Activated T-cell treated with anti-CD3 and anti-CD28 coated beads, Interleukin-2, amount 50 U/mL, for 48 hours (primary cell): ENCODE data around the gene RAP1A.
"Not testable (repeated sequence)": the region's sequence is repeated elsewhere in the genome, so short reads cannot be mapped to it uniquely, and the experiment has no call there.

ENCODE experiments used
- DNase-seq, 2 experiments: peaks; one replicate each; pipeline ENCODE4 v3.0.0-alpha.2; 2020

The RAP1A gene

DNA sequence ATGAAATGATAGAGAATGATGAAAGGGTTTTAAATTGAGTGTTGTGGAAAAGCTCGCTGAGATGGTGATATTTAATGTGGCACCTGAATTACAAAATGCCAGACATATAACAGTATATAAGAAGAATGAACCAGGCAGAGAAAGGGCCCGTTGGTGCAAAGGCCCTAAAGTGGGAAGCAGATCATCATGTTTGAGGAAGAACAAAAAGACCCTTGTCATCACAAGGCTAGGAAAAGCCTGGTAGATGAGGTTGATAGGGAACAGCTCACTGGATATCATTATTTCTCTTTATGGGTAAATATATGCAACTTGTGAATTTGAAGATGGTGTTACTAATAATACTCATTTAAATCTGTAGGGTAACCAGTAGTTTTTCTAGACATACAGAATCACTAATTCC is 11.0 kb downstream of the RAP1A start:
- no peak for DNase-seq

DNA sequence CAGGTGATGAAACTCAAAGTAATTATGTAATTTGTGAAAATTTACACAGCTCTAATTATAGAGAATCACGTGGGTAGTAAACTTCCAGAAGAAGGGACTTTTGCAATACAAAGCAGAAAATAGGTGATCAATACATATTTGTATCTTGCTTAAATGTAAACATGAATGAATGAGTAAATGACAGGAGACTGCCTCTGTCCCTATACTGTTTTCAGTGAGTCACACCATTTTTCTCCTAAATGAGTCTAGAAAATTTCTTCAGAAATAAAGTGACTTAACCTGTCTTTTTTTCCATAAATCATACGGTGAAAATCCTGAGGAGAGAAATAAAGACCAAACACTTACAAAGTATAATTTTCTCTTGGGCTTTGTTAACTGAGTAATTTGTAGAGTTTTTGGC is 11.9 kb downstream of the RAP1A start:
- no peak for DNase-seq

- DNase-seq = not testable (repeated sequence)
Measured at GRCh38 chr1:111632771-111633170, 13.2 kb downstream of the RAP1A start.

DNA sequence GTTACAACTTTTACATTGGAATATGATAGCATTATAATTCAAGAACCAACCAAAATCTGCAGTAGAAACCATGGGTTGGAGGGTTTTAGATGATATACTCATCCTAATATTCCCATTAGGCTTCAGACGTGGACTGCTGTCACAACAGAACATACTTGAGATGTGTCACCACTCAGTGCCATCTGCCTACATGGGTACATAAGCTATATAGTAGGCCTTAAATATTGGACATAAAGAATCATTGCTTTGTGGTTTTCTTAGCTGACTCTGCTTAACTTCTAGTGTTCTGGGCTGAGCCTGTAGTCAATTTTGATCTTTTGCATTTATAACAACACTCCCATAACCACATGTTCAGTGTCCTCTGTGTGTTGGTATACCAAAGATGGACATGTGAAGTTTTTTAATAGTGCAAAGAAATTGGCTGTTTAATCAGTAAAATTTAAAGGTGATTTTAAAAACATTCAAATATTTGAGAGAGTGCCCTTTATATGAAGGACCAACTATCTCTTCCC is 14.2 kb downstream of the RAP1A start:
- DNase-seq = no peak

DNA sequence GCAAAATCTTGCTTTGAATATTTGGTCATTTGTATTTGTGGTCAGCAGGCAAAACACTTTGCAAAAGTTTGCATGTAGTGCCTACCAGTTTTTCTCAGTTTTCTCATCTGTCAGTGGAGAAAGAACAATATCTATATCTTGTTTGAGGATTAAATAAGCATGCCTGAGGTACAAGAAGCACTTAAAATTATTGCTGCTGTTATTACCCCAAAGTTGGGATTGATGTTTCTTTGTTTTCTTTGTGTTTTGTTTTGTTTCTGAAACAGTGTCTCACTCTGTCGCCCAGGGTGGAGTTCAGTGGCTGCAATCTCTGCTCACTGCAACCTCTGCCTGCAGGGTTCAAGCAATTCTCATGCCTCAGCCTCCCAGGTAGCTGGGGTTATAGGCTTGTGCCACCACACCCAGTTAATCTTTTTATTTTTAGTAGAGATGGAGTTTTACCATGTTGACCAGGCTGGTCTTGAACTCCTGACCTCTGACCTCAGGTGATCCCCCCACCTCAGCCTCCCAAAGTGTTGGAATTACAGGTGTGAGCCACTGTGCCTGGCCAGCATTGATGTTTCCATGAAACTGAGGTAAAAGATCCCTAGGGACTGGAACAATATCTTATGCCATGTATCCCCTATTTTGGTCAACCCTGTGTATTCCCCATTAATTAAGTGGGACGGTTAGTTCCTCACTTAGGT is 15.9 kb downstream of the RAP1A start:
- no peak for DNase-seq

DNA sequence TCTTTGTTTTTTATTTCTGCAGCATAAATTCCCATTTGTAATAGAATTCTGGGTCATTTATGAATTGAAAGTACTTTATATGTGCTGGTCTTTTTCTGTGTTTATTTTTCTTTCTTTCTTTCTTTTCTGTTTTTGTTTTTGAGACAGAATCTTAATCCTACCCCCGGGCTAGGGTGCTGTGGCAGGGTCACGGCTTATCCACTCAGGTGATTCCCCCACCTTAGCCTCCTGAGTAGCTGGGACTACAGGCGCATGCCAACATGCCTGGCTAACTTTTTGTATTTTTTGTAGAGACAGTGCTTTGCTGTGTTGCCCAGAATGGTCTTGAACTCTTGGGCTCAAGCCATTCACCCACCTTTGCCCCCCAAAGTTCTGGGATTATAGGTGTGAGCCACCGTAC is 18.7 kb downstream of the RAP1A start:
- no peak for DNase-seq

DNA sequence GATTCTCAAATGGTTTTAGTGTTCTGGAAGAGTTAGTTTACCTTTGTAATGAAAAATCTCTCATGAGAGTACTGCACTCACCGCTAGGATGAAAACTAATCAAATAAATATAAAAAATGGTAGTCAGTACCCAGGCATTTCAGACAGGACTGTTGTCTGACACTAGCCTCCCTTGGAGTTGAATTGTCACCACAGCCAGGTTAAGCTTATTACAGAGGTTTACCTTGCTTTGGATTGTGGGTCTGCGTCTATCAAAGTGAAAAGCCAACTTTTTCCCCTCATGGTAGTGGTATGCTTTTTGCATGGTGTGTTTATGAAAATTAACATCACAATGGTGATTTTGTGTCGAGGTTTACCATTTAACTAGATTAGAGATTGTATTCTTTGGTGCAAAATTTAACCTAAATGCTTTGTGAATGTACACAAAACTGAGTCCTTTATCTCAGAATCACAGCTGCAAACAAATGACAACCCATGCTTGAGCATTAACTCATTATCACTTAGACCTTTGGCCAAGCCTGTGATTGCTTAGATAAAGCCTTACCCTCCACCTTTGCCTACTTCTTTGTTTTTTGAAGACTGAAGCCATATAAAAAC is 20.1 kb downstream of the RAP1A start:
- no peak for DNase-seq

GRCh38 chr1:111643097-111643496 is 23.5 kb downstream of the RAP1A start:
- no peak for DNase-seq

GRCh38 chr1:111643696-111644095 is 24.1 kb downstream of the RAP1A start:
- no peak for DNase-seq

DNA sequence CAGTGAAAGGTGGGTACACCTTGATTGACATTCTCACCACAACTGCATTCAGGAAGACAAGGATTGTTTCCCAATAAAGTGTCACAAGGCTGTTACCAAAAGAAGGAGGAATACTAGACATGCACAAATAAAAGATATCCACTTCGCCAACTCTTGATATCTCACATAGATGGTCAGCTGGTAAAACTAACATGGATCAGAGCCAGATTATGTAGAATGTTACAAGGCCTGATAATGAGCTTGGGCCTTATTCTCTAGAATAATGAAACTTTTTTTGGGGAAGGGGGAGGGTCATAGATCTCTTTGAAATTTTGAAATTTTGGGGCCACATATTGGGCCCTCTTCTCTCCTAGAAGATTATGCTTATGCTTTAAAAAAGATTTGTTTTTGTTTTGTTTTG is 24.9 kb downstream of the RAP1A start:
- DNase-seq = no peak

GRCh38 chr1:111647736-111648135 is 28.1 kb downstream of the RAP1A start:
- DNase-seq = no peak

- DNase-seq = no peak
Measured at GRCh38 chr1:111648806-111649205, 29.2 kb downstream of the RAP1A start.

- DNase-seq = no peak
Measured at GRCh38 chr1:111649227-111649626, 29.6 kb downstream of the RAP1A start.

DNA sequence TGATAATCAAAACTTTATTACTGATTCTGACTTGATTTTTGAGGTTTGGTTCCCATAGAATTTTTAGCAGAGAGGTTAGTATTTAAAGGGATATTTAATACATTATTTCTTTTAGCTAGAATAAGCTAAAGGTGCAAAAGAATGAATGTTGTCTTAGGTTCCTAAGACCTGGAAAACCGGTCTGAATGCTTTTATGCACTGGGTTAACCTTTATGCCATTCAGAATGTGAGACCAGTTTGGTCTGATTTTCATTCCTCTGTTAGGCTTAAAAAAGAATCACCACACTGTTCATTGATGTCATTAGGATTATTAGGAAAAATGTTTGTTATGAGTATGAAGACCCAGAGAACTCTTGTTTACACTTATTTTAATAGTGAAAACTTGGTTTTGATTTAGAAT is 30.1 kb downstream of the RAP1A start:
- DNase-seq = no peak

- DNase-seq = no peak
Measured at GRCh38 chr1:111653709-111654108, 34.1 kb downstream of the RAP1A start.

GRCh38 chr1:111654839-111655238 is 35.2 kb downstream of the RAP1A start:
- peak in 1 of 2 experiments; percentile 40 for DNase-seq

GRCh38 chr1:111656086-111657017 is 36.8 kb downstream of the RAP1A start:
- no peak for DNase-seq

DNA sequence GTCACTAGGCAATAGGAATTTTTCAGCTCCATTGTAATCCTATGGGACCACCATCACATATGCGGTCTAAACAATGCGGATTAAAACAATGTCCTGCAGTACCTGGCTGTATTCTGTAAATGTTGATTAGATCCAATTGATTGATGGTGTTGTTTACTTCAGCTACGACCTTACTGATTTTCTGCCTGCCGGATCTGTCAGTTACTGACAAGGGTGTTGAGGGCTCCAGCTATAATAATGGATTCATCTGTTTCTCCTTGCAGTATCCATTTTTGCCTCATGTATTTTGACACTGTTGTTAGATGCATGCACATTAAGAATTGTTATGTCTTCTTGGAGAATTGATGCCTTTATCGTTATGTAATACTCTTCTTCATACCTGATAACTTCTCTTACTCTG is 39.0 kb downstream of the RAP1A start:
- DNase-seq = no peak

DNA sequence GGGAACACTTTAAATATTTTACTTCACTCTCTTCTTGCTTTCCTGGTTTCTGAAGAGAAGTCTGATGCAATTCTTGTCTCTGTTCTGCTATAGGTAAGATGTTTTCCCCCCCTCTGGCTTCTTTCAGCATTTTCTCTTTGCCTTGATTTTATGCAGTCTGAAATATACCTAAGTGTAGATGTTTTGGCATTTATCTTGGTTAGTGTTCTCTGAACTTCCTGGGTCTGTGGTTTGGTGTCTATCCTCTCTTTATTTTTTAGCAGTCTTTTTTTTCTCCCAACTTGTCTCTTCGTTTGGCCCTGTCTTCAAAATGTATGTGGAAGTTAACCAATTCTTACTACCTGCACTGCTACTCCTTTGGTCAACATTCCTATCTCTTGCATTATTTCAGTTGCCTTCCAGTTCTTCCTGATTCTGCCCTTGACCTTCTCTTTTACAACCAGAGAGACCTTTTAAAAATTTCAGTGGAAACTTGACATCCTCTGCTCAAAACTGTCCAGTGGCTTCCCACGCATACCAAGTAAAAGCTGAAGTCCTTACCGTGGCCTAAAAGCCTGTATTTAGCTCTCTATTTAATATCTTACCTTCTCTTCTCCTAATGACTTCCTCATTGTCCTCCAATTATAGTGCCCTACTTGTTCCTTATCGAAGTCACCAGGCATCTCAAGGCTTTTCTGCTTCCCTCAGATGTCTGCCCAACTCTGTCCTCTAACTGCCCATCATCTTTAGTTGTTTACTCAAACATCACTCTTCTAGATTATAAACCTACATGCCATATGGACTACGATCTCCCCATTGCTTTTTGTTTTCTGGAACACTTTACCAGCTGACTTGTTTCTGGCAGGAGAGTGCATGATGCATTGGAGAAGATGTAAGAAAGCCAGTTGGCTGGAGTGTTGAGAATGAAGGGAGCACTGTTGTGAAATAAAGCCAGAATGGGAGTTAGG is 40.9 kb downstream of the RAP1A start:
- no peak for DNase-seq

DNA sequence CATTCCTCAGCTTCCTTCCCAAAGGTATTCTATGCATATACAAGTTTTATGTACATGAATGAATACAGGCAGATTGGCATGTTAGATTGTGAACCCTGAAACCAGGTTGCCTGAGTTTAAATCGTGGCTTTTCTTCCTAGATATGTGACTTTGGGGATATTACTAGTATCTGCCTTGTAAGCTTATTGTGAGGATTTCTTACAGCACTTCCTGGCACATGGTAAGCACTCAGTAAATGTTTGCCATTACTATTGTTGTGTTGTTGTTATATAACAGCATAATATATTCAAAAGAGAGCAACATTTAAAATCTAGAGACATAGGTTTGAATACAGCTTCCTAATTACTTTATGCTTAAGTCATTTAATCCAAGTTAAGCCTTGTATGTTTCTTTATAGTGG is 45.1 kb downstream of the RAP1A start:
- no peak for DNase-seq

GRCh38 chr1:111665497-111665896 is 45.9 kb downstream of the RAP1A start:
- no peak for DNase-seq

- DNase-seq = no peak
Measured at GRCh38 chr1:111666828-111667227, 47.2 kb downstream of the RAP1A start.
